Right cardiac atrium (tissue), 5 donors: Measurements from ENCODE around the gene CCL7. TPM values are rescaled to one million over a fixed set of nuclear protein-coding genes. Genes with fewer than 3 reads are reported as not detected.

Experiments used
- ATAC-seq, 2 donors: fragments of 200-7000 bp; cut with Tn5 transposase; one replicate each; pipeline versions ENCODE4 v1.8.0 to v1.9.1; 2020; ENCODE audit warnings: moderate library complexity in 2 of 2, mild to moderate bottlenecking in 1 of 2
- DNase-seq, 3 donors: peaks; one replicate each; pipeline ENCODE4 v3.0.0-alpha.2; 2020
- H3K27ac ChIP-seq: one replicate; pipeline ENCODE4 v1.5.1; 2013; ENCODE audit warnings: mild to moderate bottlenecking, low read length, control low read depth, moderate library complexity
- H3K27me3 ChIP-seq: one replicate; pipeline ENCODE4 v1.6.1; 2013; ENCODE audit not compliant: control insufficient read depth, insufficient read depth
- H3K4me1 ChIP-seq: one replicate; pipeline ENCODE4 v1.6.1; 2013; ENCODE audit warnings: low read length; ENCODE audit not compliant: control insufficient read depth, insufficient read depth
- H3K4me3 ChIP-seq: one replicate; pipeline ENCODE4 v1.5.1; 2013; ENCODE audit warnings: low read length, control low read depth
- H3K9me3 ChIP-seq: one replicate; pipeline ENCODE4 v1.6.1; 2013; ENCODE audit warnings: low read length; ENCODE audit not compliant: control insufficient read depth
- WGBS: extraction: QIAGEN DNeasy Blood & Tissue Kit; methylation state at CpG from one replicate; pipeline ENCODE4 v1.1.7; 2013; 5-methylcytosine and 5-hydroxymethylcytosine counted together
- intact Hi-C, 4 donors: fragments of 100-400 bp; cut with DNase I; formaldehyde crosslinking; loops; one replicate each; pipeline versions ENCODE4 v1.11.0 to v1.14.0; 2022 to 2023
- polyA plus RNA-seq: library from polyadenylated mRNA; stranded (reverse); fragments of 200-250 nt; gene quantifications from one replicate; pipeline ENCODE4 v1.2.3, GENCODE V29; 2013
- total RNA-seq, 4 donors: library from RNA; stranded (reverse); fragmentation: NEBNext Ultra II Directional; extraction: Animal tissue kit (Norgen Biotek cat#: 25700); gene quantifications; one replicate each; pipeline ENCODE4 v1.2.1, GENCODE V29; 2021
- donor health status: healthy with polysubstance abuse.
- donor health status: DM: no; HTN: yes; CAD: no.
- donor health status: DM: no; HTN: no; CAD: no.
- donor health status: DM: no; HTN: yes; CAD: no; lungs with severe emphysema.
- donor health status: DM: yes; HTN: yes; CAD: no.

Gene CCL7
- total and polyA plus RNA-seq, 5 donors: not detected

DNA sequence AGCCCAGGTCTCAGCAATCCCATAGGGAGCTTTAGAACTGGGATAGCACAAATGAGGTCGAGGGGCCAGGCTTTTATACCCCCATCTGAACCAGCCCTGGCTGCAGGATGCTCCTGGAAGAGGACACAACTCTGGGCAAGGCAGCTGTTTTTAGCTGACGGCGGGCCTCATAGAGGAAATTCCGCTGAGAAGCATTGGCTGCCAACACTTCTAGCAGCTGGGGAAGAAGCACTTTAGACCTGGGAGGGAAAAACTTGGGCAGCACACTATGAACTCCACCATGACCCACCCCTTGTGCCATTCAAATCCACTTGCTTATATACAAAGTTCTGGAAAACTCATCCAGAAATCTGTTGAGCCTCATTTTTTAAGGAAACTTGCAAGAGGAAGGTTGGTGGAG lies 20.6 kb downstream of the CCL7 start:
- no peak overlapping the region for H3K27ac ChIP-seq
- no peak for ATAC-seq
- intact Hi-C loops: no loop called here
- 62% methylated on average over 4 of the region's 4 CpGs for WGBS
- DNase-seq: no peak
- H3K9me3 ChIP-seq: no peaks in the 10 kb centered on the region
- no peaks in the 10 kb centered on the region for H3K27me3 ChIP-seq
- H3K4me3 ChIP-seq: no peak overlapping the region
- H3K4me1 ChIP-seq: no peaks in the 10 kb centered on the region

- no peak overlapping the region for H3K27ac ChIP-seq
- DNase-seq: no peak
- no peak overlapping the region for H3K4me3 ChIP-seq
- ATAC-seq: no peak
- intact Hi-C loops: no loop called here
- H3K9me3 ChIP-seq: no peaks in the 10 kb centered on the region
- H3K4me1 ChIP-seq: no peaks in the 10 kb centered on the region
- 92% methylated on average over 6 of the region's 6 CpGs for WGBS
- H3K27me3 ChIP-seq: no peaks in the 10 kb centered on the region
Observed at GRCh38 chr17:34291721-34292348, 21.8 kb downstream of the CCL7 start.

DNA sequence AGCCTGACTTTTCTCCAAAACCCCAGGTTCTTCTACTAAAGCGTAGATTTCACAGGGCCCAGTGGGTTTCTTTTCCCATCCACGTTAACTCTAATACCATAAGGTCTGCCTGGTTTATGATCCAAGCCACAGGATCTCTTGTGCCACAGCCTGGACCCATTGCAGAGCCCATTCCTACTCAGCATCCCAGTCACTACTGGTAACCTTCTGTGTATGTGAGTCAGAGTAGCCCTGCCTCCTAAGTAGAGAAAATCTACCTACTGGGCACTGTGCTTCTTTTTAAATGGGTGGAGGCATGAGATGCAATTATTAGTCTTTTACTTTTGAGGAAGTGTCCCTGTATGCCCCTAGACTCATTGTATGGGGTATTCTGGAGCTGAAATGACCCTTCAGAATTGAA lies 29.0 kb downstream of the CCL7 start:
- Histone ChIP-seq H3K9me3 (no peaks in the 10 kb centered on the region), H3K4me3 (no peak overlapping the region), H3K27ac (no peak overlapping the region), H3K4me1 (peaks cover 3% of the 10 kb centered on the region), H3K27me3 (no peaks in the 10 kb centered on the region)
- WGBS: 95% methylated on average over 2 of the region's 2 CpGs
- intact Hi-C loops: no loop called here
- ATAC-seq (no peak), DNase-seq (no peak)

DNA sequence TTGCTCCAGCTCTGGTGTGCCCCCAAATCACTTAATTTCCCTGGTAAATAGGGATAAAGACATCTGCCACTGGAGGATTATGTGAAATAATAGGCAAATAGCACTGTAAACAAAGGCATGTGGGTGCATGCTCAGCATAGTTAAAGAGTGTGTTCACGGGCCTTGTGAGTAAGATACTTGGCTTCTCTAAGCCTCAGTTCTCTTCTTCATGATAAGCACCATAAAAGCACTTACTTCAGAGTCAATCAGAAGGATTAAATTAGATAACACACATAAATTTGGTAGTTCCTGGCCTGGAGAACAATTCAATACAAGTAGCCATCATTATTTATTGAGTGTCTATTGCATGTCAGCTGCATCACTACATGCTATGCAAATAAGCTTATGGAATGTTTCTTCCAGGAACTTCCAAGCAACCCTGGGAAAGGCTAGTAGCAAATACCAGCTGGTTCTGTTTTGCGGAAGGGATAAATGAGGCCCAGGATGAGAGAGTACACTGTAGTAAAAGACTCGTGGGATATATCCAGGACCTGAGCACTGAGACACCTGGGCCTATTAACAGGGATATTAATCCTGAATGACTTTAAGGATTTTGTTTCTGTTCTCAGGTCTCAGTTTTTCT lies 30.0 kb downstream of the CCL7 start:
- H3K4me3 ChIP-seq: no peak overlapping the region
- DNase-seq: no peak
- no peaks in the 10 kb centered on the region for H3K27me3 ChIP-seq
- WGBS: 65% methylated on average over 3 of the region's 3 CpGs
- ATAC-seq: no peak
- peaks cover 3% of the 10 kb centered on the region for H3K4me1 ChIP-seq
- intact Hi-C loops: loop anchor here in 2 of 4 donors (10.0 kb wide), 2 partner anchors 65 kb away; partner anchors contain the start of gene CCL1 (in 1 of the 2)
- H3K9me3 ChIP-seq: no peaks in the 10 kb centered on the region
- no peak overlapping the region for H3K27ac ChIP-seq

DNA sequence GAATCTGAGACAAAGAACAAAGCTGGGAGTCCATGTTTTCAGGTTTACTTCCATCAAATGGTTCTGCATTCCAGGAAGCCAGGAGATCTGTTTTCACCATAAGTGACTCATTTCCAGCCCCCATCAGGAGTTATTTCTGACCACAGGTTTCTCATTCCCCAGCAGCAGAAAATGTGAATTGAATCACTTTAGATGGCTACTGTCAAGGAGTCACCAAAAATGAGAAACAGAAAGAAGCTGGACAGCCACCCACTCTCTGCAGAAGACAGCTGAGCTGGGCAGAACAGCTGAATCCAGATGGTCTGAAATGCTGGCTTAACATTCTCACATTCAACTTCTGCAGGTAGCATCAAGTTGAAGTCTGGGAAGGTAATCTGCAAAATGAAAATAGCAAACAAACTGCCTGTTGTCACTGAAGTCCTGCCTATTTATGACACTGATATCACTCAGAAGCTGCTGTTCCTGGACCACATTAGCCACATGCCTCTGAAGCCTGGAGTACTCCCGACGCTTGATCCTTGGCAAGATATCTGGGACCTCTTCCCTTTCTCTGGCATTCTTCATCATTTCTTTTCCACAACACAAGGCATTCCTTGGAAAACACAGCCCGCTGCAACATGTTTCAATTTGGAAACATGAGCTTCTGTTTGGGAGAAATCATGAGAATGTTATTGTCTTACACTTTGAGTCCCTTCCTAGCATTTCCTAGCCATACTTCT lies 30.8 kb downstream of the CCL7 start:
- DNase-seq (no peak), ATAC-seq (no peak)
- H3K27me3 ChIP-seq: no peaks in the 10 kb centered on the region
- H3K4me1 ChIP-seq: peaks cover 3% of the 10 kb centered on the region
- intact Hi-C loops: loop anchor here in 2 of 4 donors (10.0 kb wide), 2 partner anchors 64 to 66 kb away; partner anchors contain the start of gene CCL1 (in 1 of the 2)
- no peak overlapping the region for H3K27ac ChIP-seq
- no peak overlapping the region for H3K4me3 ChIP-seq
- H3K9me3 ChIP-seq: no peaks in the 10 kb centered on the region
- 35% methylated on average over 3 of the region's 3 CpGs for WGBS

- Histone ChIP-seq H3K4me1 (peaks cover 3% of the 10 kb centered on the region), H3K9me3 (no peaks in the 10 kb centered on the region), H3K27ac (no peak overlapping the region), H3K4me3 (no peak overlapping the region), H3K27me3 (no peaks in the 10 kb centered on the region)
- no peak for DNase-seq
- WGBS: 75% methylated on average over 2 of the region's 2 CpGs
- ATAC-seq: no peak
- intact Hi-C loops: loop anchor here in 2 of 4 donors (10.0 kb wide), 2 partner anchors 63 to 67 kb away; partner anchors contain the start of gene CCL1 (in 1 of the 2)
Observed at GRCh38 chr17:34301986-34302385, 32.0 kb downstream of the CCL7 start.

DNA sequence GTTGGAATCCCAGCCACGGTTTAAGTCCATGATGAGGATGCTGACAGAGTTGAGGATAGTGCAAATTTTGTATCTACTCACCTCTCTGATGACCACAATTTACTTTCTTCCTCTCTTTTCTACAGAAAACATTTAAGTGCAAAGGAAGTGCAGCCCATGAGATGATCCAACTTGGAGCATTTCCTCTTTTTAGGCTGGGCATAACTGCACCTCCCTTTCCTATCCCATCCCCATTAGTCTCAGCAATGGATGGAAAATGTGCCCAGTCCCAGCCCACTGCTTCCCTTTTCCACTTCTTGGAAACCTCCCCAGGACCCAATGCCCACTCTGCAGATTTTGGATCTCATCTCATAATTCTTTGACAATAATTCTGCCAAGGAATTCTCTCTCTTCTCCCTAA lies 32.6 kb downstream of the CCL7 start:
- intact Hi-C loops: loop anchor here in 2 of 4 donors (10.0 kb wide), 2 partner anchors 62 to 68 kb away; partner anchors contain the start of gene CCL1 (in 1 of the 2)
- ATAC-seq (no peak), DNase-seq (no peak)
- Histone ChIP-seq H3K27ac (no peak overlapping the region), H3K4me1 (peaks cover 3% of the 10 kb centered on the region), H3K9me3 (no peaks in the 10 kb centered on the region), H3K4me3 (no peak overlapping the region), H3K27me3 (no peaks in the 10 kb centered on the region)
- WGBS: 91% methylated on average over 1 of the region's 1 CpG

DNA sequence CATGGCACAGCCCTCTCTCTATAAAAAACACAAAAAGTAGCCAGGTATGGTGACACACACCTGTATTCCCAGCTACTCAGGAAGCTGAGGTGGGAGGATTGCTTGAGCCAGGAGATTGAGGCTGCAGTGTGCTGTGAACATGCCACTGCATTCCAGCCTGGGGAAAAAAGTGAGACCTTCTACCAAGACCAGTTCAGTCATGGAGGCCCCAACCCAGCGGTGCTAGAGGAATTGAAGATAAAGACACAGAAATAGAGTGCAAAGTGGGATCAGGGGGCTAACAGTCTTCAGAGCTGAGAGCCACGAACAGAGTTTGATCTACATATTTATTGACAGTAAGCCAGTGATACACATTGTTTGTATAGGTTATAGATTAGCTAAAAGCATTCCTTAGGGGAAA lies 33.6 kb downstream of the CCL7 start:
- ATAC-seq (no peak), DNase-seq (no peak)
- Histone ChIP-seq H3K4me3 (no peak overlapping the region), H3K9me3 (no peaks in the 10 kb centered on the region), H3K27ac (no peak overlapping the region), H3K27me3 (no peaks in the 10 kb centered on the region), H3K4me1 (peaks cover 3% of the 10 kb centered on the region)
- intact Hi-C loops: loop anchor here in 2 of 4 donors (10.0 kb wide), 2 partner anchors 61 to 69 kb away; partner anchors contain the start of gene CCL1 (in 1 of the 2)
- 94% methylated on average over 2 of the region's 2 CpGs for WGBS

- WGBS: 94% methylated on average over 4 of the region's 4 CpGs
- peaks cover 2% of the 10 kb centered on the region for H3K4me1 ChIP-seq
- H3K4me3 ChIP-seq: no peak overlapping the region
- ATAC-seq: no peak
- no peak overlapping the region for H3K27ac ChIP-seq
- intact Hi-C loops: loop anchor here in 3 of 4 donors (5.0 to 10.0 kb wide), 4 partner anchors 53 to 103 kb away; partner anchors contain the start of gene CCL1 (in 1 of the 3)
- DNase-seq: no peak
- H3K9me3 ChIP-seq: no peaks in the 10 kb centered on the region
- no peaks in the 10 kb centered on the region for H3K27me3 ChIP-seq
Observed at GRCh38 chr17:34305061-34305460, 35.0 kb downstream of the CCL7 start.

DNA sequence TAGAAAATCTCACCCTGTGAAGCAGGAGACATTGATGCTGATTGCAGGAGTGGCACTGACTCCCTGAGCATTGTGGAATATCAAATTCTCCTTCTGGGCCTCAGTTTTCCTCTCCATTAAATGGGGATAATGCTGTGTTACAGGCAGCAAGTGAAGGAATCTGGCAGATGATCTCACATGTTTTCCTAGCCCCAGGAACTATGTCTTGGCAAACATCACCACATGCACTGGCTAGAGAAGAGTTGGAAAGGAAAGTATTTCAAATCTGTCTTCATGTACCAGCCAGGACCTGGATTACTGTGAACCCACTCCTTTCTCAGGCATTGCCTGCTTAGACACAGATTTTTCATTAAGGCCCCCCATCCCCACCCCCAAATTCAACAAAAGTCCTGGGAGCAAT lies 35.6 kb downstream of the CCL7 start:
- Histone ChIP-seq H3K4me1 (peaks cover 2% of the 10 kb centered on the region), H3K27ac (no peak overlapping the region), H3K4me3 (no peak overlapping the region), H3K9me3 (no peaks in the 10 kb centered on the region), H3K27me3 (no peaks in the 10 kb centered on the region)
- intact Hi-C loops: loop anchor here (2.0 to 10.0 kb wide), 7 partner anchors 53 to 107 kb away; partner anchors contain the start of gene CCL1 (in 1 of the 4)
- ATAC-seq (no peak), DNase-seq (no peak)

DNA sequence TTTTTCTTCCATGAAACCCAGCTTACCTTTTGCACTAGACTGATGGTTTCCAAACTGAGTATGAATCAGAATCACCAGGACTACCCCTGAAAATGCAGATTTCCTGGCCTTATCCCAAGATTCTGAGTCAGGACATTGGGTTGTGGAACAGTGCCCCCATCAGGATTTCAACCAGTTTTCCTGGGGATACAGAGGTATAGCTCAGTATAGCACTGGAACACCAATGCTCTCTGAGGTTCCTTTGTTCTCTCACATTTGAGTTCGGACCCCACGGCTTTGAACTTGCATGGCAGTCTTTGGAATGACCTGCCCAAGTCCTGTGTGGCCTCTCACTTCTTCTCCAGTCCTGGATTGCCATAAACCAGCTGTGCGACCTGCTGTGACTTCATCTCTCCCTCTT lies 36.4 kb downstream of the CCL7 start:
- intact Hi-C loops: loop anchor here (2.0 to 10.0 kb wide), 7 partner anchors 54 to 108 kb away; partner anchors contain the start of gene CCL1 (in 1 of the 4)
- peaks cover 2% of the 10 kb centered on the region for H3K4me1 ChIP-seq
- H3K27me3 ChIP-seq: no peaks in the 10 kb centered on the region
- H3K9me3 ChIP-seq: no peaks in the 10 kb centered on the region
- WGBS: 66% methylated on average over 3 of the region's 3 CpGs
- H3K27ac ChIP-seq: no peak overlapping the region
- ATAC-seq: peak; percentile 80 to 90
- no peak overlapping the region for H3K4me3 ChIP-seq
- DNase-seq: no peak
